ENCODE measurements around the gene CIT.

- TF ChIP-seq ZNF660 (tag by site-specific recombination; IDR thresholded peaks at IDR 0.05) (no peak), BCL11B (tag by site-specific recombination; IDR thresholded peaks at IDR 0.05; ENCODE audit: low read depth) (no peak), CTCF (tag by site-specific recombination; IDR thresholded peaks at IDR 0.05) (no peak), ZNF664 (tag by site-specific recombination; IDR thresholded peaks at IDR 0.05) (no peak), KLF17 (tag by site-specific recombination; IDR thresholded peaks at IDR 0.05) (no peak), MYNN (tag by site-specific recombination; IDR thresholded peaks at IDR 0.05; ENCODE audit: borderline replicate concordance) (no peak), BCL11A (tag by site-specific recombination; IDR thresholded peaks at IDR 0.05; ENCODE audit: low read depth) (no peak)
- TF ChIP-seq, protein P1, sequence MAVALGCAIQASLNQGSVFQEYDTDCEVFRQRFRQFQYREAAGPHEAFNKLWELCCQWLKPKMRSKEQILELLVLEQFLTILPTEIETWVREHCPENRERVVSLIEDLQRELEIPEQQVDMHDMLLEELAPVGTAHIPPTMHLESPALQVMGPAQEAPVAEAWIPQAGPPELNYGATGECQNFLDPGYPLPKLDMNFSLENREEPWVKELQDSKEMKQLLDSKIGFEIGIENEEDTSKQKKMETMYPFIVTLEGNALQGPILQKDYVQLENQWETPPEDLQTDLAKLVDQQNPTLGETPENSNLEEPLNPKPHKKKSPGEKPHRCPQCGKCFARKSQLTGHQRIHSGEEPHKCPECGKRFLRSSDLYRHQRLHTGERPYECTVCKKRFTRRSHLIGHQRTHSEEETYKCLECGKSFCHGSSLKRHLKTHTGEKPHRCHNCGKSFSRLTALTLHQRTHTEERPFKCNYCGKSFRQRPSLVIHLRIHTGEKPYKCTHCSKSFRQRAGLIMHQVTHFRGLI (tag by site-specific recombination; IDR thresholded peaks at IDR 0.05) = no peak
- TF ChIP-seq, protein P2, sequence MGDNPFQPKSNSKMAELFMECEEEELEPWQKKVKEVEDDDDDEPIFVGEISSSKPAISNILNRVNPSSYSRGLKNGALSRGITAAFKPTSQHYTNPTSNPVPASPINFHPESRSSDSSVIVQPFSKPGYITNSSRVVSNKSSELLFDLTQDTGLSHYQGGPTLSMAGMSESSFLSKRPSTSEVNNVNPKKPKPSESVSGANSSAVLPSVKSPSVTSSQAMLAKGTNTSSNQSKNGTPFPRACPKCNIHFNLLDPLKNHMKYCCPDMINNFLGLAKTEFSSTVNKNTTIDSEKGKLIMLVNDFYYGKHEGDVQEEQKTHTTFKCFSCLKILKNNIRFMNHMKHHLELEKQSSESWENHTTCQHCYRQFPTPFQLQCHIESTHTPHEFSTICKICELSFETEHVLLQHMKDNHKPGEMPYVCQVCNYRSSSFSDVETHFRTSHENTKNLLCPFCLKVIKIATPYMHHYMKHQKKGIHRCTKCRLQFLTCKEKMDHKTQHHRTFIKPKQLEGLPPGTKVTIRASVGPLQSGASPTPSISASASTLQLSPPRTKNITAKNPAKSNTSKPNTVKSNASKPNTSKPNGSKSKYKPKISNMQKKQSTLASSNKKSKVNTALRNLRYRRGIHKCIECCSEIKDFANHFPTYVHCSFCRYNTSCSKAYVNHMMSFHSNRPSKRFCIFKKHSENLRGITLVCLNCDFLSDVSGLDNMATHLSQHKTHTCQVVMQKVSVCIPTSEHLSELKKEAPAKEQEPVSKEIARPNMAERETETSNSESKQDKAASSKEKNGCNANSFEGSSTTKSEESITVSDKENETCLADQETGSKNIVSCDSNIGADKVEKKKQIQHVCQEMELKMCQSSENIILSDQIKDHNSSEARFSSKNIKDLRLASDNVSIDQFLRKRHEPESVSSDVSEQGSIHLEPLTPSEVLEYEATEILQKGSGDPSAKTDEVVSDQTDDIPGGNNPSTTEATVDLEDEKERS (tag by site-specific recombination; IDR thresholded peaks at IDR 0.05) = no peak
These were observed 59.4 kb downstream of the CIT start for GRCh38 chr12:119817546-119818343.
